GM12864 (cell line): ENCODE data around the gene DBF4.
A peak's percentile ranks its signal among the peaks of the same experiment; 100 is the strongest.
"Not testable (repeated sequence)": the region's sequence is repeated elsewhere in the genome, so short reads cannot be mapped to it uniquely, and the experiment has no call there.

Experiments used
- DNase-seq: peaks from one replicate; pipeline ENCODE4 v3.0.0-alpha.2; 2011; ENCODE audit warnings: low read depth
- H3K4me3 ChIP-seq: 2 replicates; pipeline ENCODE4 v1.5.1; 2011; ENCODE audit warnings: mild to moderate bottlenecking, low read depth, low read length, control low read depth
- TF ChIP-seq, protein P1 (sequence below): IDR thresholded peaks from 2 replicates; pipeline ENCODE4 v1.5.1; 2011; ENCODE audit warnings: low read depth, mild to moderate bottlenecking, moderate library complexity, low read length, control low read depth, inconsistent platforms; ENCODE audit errors: missing control alignments

Gene DBF4

DNA sequence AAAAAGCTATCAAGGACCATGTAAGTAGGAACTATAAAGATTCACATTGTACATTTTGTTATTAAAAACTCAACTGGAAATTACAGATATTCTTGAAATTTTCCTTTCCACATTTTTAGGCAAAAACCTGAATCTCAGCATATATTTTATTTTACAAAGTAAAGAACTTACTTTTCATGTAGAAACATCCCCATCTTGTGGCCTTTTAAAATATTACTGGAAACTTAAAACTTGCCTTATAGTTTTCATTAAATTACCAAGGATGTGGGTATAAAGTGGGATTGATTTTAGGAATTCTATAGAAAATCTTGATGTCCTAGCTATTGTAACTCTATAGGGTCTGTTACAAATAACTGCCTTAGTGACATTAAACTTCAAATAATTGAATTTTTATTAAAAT, 10.6 kb downstream of the DBF4 start:
- TF ChIP-seq, protein P1, sequence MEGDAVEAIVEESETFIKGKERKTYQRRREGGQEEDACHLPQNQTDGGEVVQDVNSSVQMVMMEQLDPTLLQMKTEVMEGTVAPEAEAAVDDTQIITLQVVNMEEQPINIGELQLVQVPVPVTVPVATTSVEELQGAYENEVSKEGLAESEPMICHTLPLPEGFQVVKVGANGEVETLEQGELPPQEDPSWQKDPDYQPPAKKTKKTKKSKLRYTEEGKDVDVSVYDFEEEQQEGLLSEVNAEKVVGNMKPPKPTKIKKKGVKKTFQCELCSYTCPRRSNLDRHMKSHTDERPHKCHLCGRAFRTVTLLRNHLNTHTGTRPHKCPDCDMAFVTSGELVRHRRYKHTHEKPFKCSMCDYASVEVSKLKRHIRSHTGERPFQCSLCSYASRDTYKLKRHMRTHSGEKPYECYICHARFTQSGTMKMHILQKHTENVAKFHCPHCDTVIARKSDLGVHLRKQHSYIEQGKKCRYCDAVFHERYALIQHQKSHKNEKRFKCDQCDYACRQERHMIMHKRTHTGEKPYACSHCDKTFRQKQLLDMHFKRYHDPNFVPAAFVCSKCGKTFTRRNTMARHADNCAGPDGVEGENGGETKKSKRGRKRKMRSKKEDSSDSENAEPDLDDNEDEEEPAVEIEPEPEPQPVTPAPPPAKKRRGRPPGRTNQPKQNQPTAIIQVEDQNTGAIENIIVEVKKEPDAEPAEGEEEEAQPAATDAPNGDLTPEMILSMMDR: peak; percentile 2
- H3K4me3 ChIP-seq: no peak overlapping the region
- no peak for DNase-seq

DNA sequence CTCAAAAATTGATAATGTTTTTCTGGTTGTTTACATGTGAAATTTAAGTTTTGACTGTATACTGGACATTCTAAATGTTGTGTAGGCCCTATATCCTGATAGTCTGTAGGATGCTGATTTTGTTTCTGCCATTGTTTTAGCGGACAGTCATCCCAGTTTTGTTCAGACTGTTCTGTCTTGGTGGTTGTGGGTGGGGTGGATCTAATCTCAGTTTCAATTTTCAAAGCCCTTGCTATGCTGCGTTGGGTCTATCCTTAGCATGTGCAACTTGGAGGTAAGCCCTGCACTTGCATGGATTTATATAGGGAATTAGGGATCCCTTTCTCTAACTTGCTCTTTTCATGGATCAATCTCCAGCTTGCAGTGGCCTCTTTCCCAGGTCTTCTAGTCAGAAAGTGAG, 19.1 kb downstream of the DBF4 start:
- DNase-seq: no peak
- TF ChIP-seq, protein P1: no peak
- H3K4me3 ChIP-seq: no peak overlapping the region

DNA sequence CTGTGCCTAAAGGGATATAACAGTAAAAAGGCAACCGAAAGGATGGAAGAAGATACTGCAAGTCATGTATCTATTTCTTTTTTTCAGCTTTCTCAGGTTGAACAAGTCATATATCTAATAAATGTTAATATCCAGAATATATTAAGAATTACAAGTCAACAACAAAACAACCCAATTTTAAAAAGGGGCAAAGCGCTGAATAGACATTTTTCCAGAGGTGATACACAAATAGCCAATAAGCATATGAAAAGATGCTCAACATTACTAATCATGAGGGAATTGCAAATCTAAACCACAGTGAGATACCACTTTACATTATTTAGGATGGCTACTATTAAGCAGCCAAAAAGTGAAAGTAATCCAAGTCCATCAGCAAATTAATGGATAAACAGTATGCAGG, 23.0 kb downstream of the DBF4 start:
- TF ChIP-seq, protein P1: no peak
- DNase-seq: no peak
- H3K4me3 ChIP-seq: no peak overlapping the region

DNA sequence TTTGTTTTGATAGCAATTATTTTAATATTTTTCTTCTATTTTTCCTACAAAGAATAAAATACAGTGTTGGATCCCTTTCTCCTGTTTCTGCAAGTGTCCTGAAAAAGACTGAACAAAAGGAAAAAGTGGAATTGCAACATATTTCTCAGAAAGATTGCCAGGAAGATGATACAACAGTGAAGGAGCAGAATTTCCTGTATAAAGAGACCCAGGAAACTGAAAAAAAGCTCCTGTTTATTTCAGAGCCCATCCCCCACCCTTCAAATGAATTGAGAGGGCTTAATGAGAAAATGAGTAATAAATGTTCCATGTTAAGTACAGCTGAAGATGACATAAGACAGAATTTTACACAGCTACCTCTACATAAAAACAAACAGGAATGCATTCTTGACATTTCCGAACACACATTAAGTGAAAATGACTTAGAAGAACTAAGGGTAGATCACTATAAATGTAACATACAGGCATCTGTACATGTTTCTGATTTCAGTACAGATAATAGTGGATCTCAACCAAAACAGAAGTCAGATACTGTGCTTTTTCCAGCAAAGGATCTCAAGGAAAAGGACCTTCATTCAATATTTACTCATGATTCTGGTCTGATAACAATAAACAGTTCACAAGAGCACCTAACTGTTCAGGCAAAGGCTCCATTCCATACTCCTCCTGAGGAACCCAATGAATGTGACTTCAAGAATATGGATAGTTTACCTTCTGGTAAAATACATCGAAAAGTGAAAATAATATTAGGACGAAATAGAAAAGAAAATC, 31.0 kb downstream of the DBF4 start:
- H3K4me3 ChIP-seq, DNase-seq: not testable (repeated sequence)

DNA sequence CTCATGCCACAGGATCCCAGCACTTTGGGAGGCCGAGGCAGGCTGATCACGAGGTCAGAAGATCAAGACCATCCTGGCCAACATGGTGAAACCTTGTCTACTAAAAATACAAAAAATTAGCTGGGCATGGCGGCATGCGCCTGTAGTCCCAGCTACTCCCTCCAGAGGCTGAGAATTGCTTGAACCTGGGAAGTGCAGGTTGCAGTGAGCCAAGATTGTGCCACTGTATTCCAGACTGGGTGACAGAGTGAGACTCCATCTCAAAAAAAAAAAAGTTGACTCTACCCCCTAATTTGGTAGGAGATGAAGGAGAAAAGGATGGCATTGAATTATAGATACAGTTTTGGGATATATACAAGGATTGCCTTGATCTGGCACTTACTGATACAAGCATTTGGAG, 32.5 kb downstream of the DBF4 start:
- DNase-seq, H3K4me3 ChIP-seq: not testable (repeated sequence)

DNA sequence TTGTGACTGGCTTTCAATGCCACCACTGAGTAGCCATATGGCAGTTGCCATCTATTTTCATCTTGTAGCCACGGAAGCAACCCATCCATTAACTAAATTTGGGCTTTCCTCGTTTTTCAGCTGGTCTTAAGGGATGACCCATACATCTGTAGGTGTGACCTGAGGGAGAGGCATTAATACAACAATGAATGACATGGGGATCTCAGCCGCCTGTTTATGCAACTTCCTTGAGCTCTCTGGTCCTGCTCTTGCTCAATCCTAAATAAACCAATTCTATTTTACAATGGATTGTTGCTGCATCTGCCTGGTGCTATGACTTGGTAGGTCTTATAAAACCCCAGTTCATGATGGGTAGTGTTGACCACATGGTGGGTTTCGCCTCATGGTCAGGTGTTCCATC, 35.8 kb downstream of the DBF4 start:
- DNase-seq: no peak
- TF ChIP-seq, protein P1: no peak
- H3K4me3 ChIP-seq: no peak overlapping the region

DNA sequence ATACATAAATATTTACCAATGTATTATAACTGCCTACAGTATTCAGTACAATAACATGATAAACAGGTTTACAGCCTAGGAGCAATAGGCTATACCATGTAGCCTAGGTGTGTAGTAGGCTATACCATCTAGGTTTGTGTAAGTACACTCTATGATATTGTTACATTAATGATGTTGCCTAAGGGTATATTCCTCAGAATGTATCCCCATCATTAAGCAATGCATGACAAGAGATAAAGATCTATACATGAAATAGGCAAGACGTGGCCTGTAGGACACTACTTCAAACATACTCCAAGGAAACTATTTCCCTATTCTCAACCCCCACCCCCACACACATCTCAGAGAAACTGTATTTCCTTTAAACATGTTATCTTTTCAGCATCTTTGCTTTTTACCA, 42.4 kb downstream of the DBF4 start:
- H3K4me3 ChIP-seq: no peak overlapping the region
- TF ChIP-seq, protein P1: no peak
- DNase-seq: no peak

DNA sequence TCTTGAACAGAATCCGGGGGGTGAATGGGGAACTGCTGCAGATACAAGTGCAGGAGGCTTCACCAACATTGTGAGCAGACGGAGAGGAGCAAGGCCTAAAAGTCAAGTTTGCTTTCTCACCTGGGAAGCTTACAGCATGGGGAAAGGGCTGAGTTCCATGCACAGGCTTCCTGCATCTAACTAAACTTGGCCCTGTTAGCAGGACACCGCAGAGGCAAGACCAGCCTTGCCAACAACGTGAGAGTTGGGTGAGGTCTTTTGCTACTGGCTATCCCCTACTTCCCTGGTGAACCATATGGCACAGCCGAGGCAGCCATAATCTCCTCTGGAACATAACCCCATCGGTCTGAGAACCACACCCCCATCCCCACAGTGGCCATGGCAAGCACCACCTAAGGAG, 43.6 kb downstream of the DBF4 start:
- no peak for DNase-seq
- H3K4me3 ChIP-seq: no peak overlapping the region
- TF ChIP-seq, protein P1: no peak
